Transverse colon (tissue), 4 donors: ENCODE data around the gene MAN1A2.

ENCODE experiments used
- EP300 ChIP-seq: sonication (generic); formaldehyde crosslinking; IDR thresholded peaks from one replicate; pipeline ENCODE4 v1.6.1; 2017; ENCODE audit warnings: antibody characterized with exemption, low read depth
- POLR2A ChIP-seq: fragments of 450-650 bp; IDR thresholded peaks from one replicate; pipeline ENCODE4 v1.6.1; 2016; ENCODE audit warnings: antibody characterized with exemption, mild to moderate bottlenecking, moderate library complexity
- POLR2AphosphoS5 ChIP-seq, 3 donors: sonication (generic); formaldehyde crosslinking; IDR thresholded peaks; one replicate each; pipeline ENCODE4 v1.6.1; 2016; ENCODE audit warnings: antibody characterized with exemption in 3 of 3
- TF ChIP-seq, protein P1 (sequence below), 5 experiments: fragments of 200-600 bp in 3 of 5; fragments of 450-650 bp in 2 of 5; sonication (generic) in 3 of 5; IDR thresholded peaks; 1 replicate in 2 of 5; 2 replicates in 3 of 5; pipeline ENCODE4 v1.5.1; 2016 to 2017; ENCODE audit warnings: antibody characterized with exemption in 5 of 5, inconsistent platforms in 3 of 5, mild to moderate bottlenecking in 2 of 5, moderate library complexity in 1 of 5

DNA sequence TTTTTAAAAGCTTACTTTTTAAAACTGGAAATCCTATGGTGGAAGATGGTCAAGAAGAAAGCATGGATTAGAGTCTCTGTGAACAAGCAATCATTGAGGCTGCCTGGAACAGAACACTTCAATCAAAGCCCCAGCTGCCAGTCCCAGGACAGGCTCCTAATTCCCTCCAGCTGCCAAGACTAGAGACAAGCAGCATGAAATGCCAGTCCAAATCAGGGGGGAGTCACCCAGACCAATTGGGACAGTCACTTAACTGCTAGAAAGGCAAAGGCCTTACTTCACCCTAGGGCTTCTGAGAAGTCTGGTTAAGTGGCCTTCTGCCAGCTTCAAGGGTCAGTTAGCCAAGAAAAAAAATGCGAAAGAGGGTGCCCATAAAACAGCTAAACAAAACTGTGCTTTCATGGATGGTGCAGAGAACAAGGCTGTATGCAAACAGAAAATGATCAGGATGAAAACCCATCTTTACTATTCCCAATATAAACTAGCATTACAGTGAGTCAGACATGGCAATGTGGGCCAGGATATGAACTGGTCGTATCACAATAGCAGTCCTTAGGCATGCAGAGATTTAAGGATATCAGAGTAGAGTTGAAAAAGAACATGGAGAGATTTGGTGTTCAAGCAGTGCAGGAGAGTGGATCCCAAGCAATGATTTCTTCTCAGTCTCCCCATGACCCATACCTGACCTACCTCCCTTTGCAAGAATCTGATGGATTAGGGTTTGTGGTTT is 31.0 kb upstream of the MAN1A2 start:
- TF ChIP-seq, protein P1, sequence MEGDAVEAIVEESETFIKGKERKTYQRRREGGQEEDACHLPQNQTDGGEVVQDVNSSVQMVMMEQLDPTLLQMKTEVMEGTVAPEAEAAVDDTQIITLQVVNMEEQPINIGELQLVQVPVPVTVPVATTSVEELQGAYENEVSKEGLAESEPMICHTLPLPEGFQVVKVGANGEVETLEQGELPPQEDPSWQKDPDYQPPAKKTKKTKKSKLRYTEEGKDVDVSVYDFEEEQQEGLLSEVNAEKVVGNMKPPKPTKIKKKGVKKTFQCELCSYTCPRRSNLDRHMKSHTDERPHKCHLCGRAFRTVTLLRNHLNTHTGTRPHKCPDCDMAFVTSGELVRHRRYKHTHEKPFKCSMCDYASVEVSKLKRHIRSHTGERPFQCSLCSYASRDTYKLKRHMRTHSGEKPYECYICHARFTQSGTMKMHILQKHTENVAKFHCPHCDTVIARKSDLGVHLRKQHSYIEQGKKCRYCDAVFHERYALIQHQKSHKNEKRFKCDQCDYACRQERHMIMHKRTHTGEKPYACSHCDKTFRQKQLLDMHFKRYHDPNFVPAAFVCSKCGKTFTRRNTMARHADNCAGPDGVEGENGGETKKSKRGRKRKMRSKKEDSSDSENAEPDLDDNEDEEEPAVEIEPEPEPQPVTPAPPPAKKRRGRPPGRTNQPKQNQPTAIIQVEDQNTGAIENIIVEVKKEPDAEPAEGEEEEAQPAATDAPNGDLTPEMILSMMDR (IDR thresholded peaks at IDR 0.05) = no peak
- TF ChIP-seq POLR2A (no peak), POLR2AphosphoS5 (IDR thresholded peaks at IDR 0.05) (no peak), EP300 (no peak)
